ENCODE results near the gene PIGU. TPM values are rescaled to one million over a fixed set of nuclear protein-coding genes. Genes with fewer than 3 reads are reported as not detected.

The PIGU gene
- total RNA-seq, 1 donor from 2014 or later, result 20.7 TPM

DNA sequence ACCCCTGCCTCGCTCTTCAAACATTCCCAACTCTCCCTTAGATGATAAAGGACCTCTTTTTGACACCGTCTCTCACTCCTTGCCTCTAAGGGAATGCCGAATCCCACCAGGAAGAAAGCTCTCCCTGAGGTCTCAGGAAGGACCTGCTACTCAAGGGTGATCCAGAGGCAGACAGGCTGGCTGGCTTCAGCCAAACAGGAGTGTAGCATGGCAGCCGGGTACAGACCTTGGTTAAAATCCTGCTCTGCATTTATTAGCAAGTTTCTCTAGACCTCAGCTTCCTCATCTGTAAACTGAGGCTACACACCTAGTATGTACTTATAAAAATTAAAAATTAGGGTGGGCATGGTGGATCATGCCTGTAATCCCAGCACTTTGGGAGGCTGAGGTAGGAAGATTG, 101.1 kb downstream of the PIGU start:
- no peak for DNase-seq (ENCODE audit: low read depth)
- Histone ChIP-seq H3K4me3 (ENCODE audit: low read depth, low read length) (no peak overlapping the region), H3K36me3 (ENCODE audit: control insufficient read depth, insufficient read depth, low read length) (no peaks in the 10 kb centered on the region), H3K27me3 (ENCODE audit: control insufficient read depth, insufficient read depth, low read length) (no peaks in the 10 kb centered on the region)
- TF ChIP-seq, protein P1, sequence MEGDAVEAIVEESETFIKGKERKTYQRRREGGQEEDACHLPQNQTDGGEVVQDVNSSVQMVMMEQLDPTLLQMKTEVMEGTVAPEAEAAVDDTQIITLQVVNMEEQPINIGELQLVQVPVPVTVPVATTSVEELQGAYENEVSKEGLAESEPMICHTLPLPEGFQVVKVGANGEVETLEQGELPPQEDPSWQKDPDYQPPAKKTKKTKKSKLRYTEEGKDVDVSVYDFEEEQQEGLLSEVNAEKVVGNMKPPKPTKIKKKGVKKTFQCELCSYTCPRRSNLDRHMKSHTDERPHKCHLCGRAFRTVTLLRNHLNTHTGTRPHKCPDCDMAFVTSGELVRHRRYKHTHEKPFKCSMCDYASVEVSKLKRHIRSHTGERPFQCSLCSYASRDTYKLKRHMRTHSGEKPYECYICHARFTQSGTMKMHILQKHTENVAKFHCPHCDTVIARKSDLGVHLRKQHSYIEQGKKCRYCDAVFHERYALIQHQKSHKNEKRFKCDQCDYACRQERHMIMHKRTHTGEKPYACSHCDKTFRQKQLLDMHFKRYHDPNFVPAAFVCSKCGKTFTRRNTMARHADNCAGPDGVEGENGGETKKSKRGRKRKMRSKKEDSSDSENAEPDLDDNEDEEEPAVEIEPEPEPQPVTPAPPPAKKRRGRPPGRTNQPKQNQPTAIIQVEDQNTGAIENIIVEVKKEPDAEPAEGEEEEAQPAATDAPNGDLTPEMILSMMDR (IDR thresholded peaks at IDR 0.05; ENCODE audit: insufficient read depth, low read length, poor library complexity, severe bottlenecking), result no peak

DNA sequence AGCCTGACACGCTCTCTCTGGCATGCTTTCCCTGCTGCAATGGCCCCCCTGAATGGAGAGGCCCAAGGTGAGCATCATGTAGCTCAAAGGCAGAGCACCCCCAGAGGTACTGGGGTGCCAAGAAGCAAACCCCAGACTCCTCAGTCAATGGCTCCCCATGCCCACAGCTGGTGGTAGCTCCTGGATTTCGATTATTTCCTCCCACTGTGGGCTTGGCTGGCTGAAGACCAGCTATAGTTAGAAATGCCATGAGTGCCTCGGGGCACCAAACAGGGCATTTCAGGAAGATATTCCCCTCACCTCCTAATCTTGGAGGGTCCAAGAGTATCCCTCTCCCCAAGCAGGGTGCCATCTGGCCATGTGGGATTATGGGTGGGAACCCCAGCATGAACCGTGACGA, 101.6 kb downstream of the PIGU start:
- no peak overlapping the region for H3K4me3 ChIP-seq (ENCODE audit: low read depth, low read length)
- no peaks in the 10 kb centered on the region for H3K27me3 ChIP-seq (ENCODE audit: control insufficient read depth, insufficient read depth, low read length)
- H3K36me3 ChIP-seq (ENCODE audit: control insufficient read depth, insufficient read depth, low read length), result no peaks in the 10 kb centered on the region
- DNase-seq (ENCODE audit: low read depth), result no peak
- TF ChIP-seq, protein P1 (IDR thresholded peaks at IDR 0.05; ENCODE audit: insufficient read depth, low read length, poor library complexity, severe bottlenecking), result no peak

DNA sequence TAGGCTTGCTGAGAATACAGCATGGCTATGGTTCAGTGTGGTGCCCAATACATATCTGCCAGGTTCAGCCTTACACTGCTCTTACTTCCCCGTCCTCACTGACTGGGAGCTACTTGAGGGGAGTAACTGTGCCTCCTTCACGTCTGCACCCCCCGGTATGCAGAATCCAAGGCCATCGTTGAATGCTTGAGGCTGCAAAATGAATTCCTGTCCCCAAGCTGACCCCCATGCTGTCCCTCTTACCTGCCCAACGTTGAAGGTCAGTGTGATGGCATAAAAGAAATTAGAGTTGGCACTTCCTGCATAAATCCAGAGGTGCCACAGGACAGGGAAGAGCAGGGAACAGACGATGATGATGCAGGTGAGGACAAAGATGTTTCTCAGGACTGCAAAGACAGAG, 102.0 kb downstream of the PIGU start:
- Histone ChIP-seq H3K27me3 (ENCODE audit: control insufficient read depth, insufficient read depth, low read length) (no peaks in the 10 kb centered on the region), H3K36me3 (ENCODE audit: control insufficient read depth, insufficient read depth, low read length) (no peaks in the 10 kb centered on the region), H3K4me3 (ENCODE audit: low read depth, low read length) (no peak overlapping the region)
- TF ChIP-seq, protein P1 (IDR thresholded peaks at IDR 0.05; ENCODE audit: insufficient read depth, low read length, poor library complexity, severe bottlenecking), result no peak
- no peak for DNase-seq (ENCODE audit: low read depth)

DNA sequence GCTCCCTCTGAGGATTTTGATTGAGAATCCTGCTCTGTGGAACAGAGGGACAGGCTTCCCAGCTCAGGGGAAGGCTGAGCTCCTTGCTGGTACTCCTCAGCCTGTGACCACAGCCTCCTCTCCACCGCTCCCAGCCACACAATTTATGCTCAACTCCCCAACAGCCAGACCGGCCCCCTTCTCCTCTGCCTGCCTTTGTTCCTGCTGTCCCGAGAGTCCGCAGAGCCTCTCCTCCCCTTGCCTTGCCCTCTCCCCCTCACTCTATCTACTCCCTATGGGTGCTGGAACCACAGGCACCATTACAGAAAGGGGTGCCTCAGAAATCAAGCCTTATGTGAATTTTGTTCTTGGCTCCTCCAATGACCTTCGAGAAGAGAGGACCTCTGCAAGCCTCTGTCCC, 102.5 kb downstream of the PIGU start:
- TF ChIP-seq, protein P1 (IDR thresholded peaks at IDR 0.05; ENCODE audit: insufficient read depth, low read length, poor library complexity, severe bottlenecking), result no peak
- H3K36me3 ChIP-seq (ENCODE audit: control insufficient read depth, insufficient read depth, low read length), result no peaks in the 10 kb centered on the region
- no peaks in the 10 kb centered on the region for H3K27me3 ChIP-seq (ENCODE audit: control insufficient read depth, insufficient read depth, low read length)
- no peak for DNase-seq (ENCODE audit: low read depth)
- no peak overlapping the region for H3K4me3 ChIP-seq (ENCODE audit: low read depth, low read length)

DNA sequence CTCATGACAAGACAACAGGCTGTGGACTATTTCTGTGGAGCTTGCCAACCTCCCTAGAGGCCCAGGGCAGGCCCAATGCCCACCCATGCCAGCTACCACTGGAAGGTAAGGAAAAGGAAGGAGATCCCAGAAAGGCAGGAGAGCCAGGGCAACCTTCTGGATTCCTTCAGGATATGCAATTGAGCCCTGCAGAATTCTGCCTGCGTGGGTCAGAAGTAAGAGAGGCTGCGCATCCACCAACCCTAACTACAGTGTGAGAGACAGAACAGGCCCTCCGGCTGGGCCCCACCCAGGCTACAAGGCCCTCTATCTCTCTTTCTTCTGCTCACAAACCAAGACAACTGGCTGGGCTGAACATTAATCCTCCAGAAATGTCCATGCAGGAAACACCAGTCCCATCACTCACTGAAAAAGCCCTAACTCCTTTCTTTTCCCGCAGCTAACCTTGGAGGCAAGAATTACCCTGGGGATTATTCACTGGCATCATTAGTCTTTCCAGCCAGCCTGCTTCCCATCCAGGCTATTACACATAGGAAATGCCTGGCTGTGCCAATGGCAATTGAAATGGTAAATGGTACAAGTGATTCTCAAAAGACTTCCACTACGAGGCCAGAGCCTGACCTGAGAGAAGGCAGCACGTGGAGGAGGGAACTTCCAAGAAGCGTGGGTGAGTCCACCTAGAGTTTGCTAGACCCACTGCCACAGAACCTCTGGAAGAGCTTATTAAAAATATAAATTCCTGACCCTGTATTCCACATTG, 103.2 kb downstream of the PIGU start:
- no peak overlapping the region for H3K4me3 ChIP-seq (ENCODE audit: low read depth, low read length)
- no peaks in the 10 kb centered on the region for H3K36me3 ChIP-seq (ENCODE audit: control insufficient read depth, insufficient read depth, low read length)
- H3K27me3 ChIP-seq (ENCODE audit: control insufficient read depth, insufficient read depth, low read length), result no peaks in the 10 kb centered on the region
- TF ChIP-seq, protein P1 (IDR thresholded peaks at IDR 0.05; ENCODE audit: insufficient read depth, low read length, poor library complexity, severe bottlenecking), result no peak
- no peak for DNase-seq (ENCODE audit: low read depth)

DNA sequence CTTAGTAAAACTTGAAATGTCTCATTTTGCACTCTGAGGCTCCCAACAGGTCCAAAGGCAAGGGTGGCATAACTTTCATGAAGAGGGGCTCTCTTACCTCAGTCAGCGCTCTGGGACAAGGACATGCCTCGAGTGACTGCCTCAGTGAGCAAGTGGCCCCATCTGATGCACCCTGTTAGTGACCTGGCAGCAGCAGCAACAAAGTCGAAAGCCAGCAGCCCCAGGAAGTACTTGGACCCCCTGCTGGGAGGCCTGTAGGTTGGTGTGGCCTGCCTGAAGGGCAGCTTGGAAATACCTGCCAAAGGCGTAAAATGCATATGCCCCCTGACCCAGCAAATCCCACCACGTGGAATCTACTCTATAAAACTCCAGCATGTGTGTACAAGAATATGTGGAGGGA, 105.1 kb downstream of the PIGU start:
- no peaks in the 10 kb centered on the region for H3K27me3 ChIP-seq (ENCODE audit: control insufficient read depth, insufficient read depth, low read length)
- no peak for DNase-seq (ENCODE audit: low read depth)
- TF ChIP-seq, protein P1 (IDR thresholded peaks at IDR 0.05; ENCODE audit: insufficient read depth, low read length, poor library complexity, severe bottlenecking), result no peak
- no peaks in the 10 kb centered on the region for H3K36me3 ChIP-seq (ENCODE audit: control insufficient read depth, insufficient read depth, low read length)
- no peak overlapping the region for H3K4me3 ChIP-seq (ENCODE audit: low read depth, low read length)

All from kidney epithelial cell (primary cell).